WTC11 (cell line): Measurements from ENCODE around the gene PGGHG. TPM values are rescaled to one million over a fixed set of nuclear protein-coding genes. Genes with fewer than 3 reads are reported as not detected.
A peak's percentile ranks its signal among the peaks of the same experiment; 100 is the strongest.

Experiments
- ATAC-seq: fragments of 200-7000 bp; cut with Tn5 transposase; 2 replicates; pipeline ENCODE4 v1.10.0; 2021; ENCODE audit warnings: mild to moderate bottlenecking, moderate library complexity
- CTCF ChIA-PET: fragments of 300-600 bp; sonication (Branson Sonifier 250); formaldehyde crosslinking; loops from one replicate; lab custom pipeline; 2021; ENCODE audit warnings: antibody characterized with exemption; lab: Charles Lee
- POLR2A ChIA-PET: fragments of 350-600 bp; sonication (Branson Sonifier 250); formaldehyde crosslinking; loops from one replicate; lab custom pipeline; 2021; ENCODE audit warnings: antibody characterized with exemption; lab: Charles Lee
- DNase-seq: peaks from one replicate; pipeline ENCODE4 v3.0.0; 2021; ENCODE audit warnings: low spot score
- H3K27ac Mint-ChIP-seq: 2 replicates; pipeline ENCODE4 v1.8.0; 2021; ENCODE audit warnings: mixed read lengths
- H3K27me3 Mint-ChIP-seq: 2 replicates; pipeline ENCODE4 v1.8.0; 2021; ENCODE audit warnings: low read depth, mild to moderate bottlenecking, moderate library complexity, mixed read lengths
- H3K36me3 Mint-ChIP-seq: 2 replicates; pipeline ENCODE4 v1.8.0; 2021; ENCODE audit warnings: mixed read lengths
- H3K4me1 Mint-ChIP-seq: 2 replicates; pipeline ENCODE4 v1.8.0; 2022; ENCODE audit warnings: mixed read lengths
- H3K4me3 Mint-ChIP-seq: 2 replicates; pipeline ENCODE4 v1.8.0; 2021; ENCODE audit warnings: mild to moderate bottlenecking, moderate library complexity, mixed read lengths
- H3K9me3 Mint-ChIP-seq: 2 replicates; pipeline ENCODE4 v1.8.0; 2021; ENCODE audit warnings: mixed read lengths
- ATF6 ChIP-seq: sonication (generic); formaldehyde crosslinking; IDR thresholded peaks from 2 replicates; pipeline ENCODE4 v1.8.1; 2023; ENCODE audit warnings: mild to moderate bottlenecking, missing genetic modification reagents
- FOXP4 ChIP-seq: sonication (generic); formaldehyde crosslinking; IDR thresholded peaks from 2 replicates; pipeline ENCODE4 v1.8.0; 2022; ENCODE audit warnings: mild to moderate bottlenecking, missing genetic modification reagents
- GTF2I ChIP-seq: fragments of 250-450 bp; sonication (Bioruptor Pico); conservative IDR thresholded peaks from 2 replicates; pipeline ENCODE4 v1.4.0; 2021; ENCODE audit warnings: mild to moderate bottlenecking
- KAT7 ChIP-seq: sonication (generic); formaldehyde crosslinking; IDR thresholded peaks from 2 replicates; pipeline ENCODE4 v1.8.1; 2023; ENCODE audit warnings: missing genetic modification reagents, mild to moderate bottlenecking, borderline replicate concordance
- NR3C1 ChIP-seq: sonication (generic); formaldehyde crosslinking; conservative IDR thresholded peaks from 2 replicates; pipeline ENCODE4 v1.8.1; 2023; ENCODE audit warnings: low read depth, mild to moderate bottlenecking, missing genetic modification reagents
- SMAD3 ChIP-seq: sonication (generic); formaldehyde crosslinking; IDR thresholded peaks from 2 replicates; pipeline ENCODE4 v1.8.0; 2022; ENCODE audit warnings: missing genetic modification reagents, mild to moderate bottlenecking, borderline replicate concordance
- TCF7 ChIP-seq: sonication (generic); formaldehyde crosslinking; IDR thresholded peaks from 2 replicates; pipeline ENCODE4 v1.8.0; 2022; ENCODE audit warnings: mild to moderate bottlenecking, low read depth, missing genetic modification reagents, moderate library complexity
- TEAD1 ChIP-seq: sonication (generic); formaldehyde crosslinking; IDR thresholded peaks from 2 replicates; pipeline ENCODE4 v1.8.0; 2022; ENCODE audit warnings: mild to moderate bottlenecking, missing genetic modification reagents
- TEAD4 ChIP-seq: sonication (generic); formaldehyde crosslinking; IDR thresholded peaks from 2 replicates; pipeline ENCODE4 v1.8.0; 2022; ENCODE audit warnings: mild to moderate bottlenecking, missing genetic modification reagents
- ZBTB21 ChIP-seq: sonication (generic); formaldehyde crosslinking; IDR thresholded peaks from 2 replicates; pipeline ENCODE4 v1.8.1; 2023; ENCODE audit warnings: mild to moderate bottlenecking, missing genetic modification reagents, borderline replicate concordance
- ZNF121 ChIP-seq: sonication (generic); formaldehyde crosslinking; IDR thresholded peaks from 2 replicates; pipeline ENCODE4 v1.8.0; 2023; ENCODE audit warnings: missing genetic modification reagents
- ZNF219 ChIP-seq: sonication (generic); formaldehyde crosslinking; IDR thresholded peaks from 2 replicates; pipeline ENCODE4 v1.8.0; 2023; ENCODE audit warnings: missing genetic modification reagents, mild to moderate bottlenecking, borderline replicate concordance
- ZNF232 ChIP-seq: sonication (generic); formaldehyde crosslinking; IDR thresholded peaks from 2 replicates; pipeline ENCODE4 v1.8.0; 2022; ENCODE audit warnings: mild to moderate bottlenecking, missing genetic modification reagents
- ZNF423 ChIP-seq: fragments of 250-450 bp; sonication (Bioruptor Pico); IDR thresholded peaks from 2 replicates; pipeline ENCODE4 v2.1.2; 2022; ENCODE audit warnings: mild to moderate bottlenecking, moderate library complexity
- ZNF425 ChIP-seq: fragments of 250-450 bp; sonication (Bioruptor Pico); conservative IDR thresholded peaks from 2 replicates; pipeline ENCODE4 v1.9.0; 2021; ENCODE audit warnings: mild to moderate bottlenecking
- total RNA-seq: library from RNA; stranded (reverse); gene quantifications from 3 replicates; pipeline ENCODE4 v1.2.3, GENCODE V29; 2021
- TF ChIP-seq, protein P1 (sequence below): sonication (generic); formaldehyde crosslinking; IDR thresholded peaks from 2 replicates; pipeline ENCODE4 v1.8.0; 2022; ENCODE audit warnings: missing genetic modification reagents
- TF ChIP-seq, protein P2 (sequence below): sonication (generic); formaldehyde crosslinking; IDR thresholded peaks from 2 replicates; pipeline ENCODE4 v1.8.1; 2022; ENCODE audit warnings: low read depth, mild to moderate bottlenecking, moderate library complexity, missing genetic modification reagents, borderline replicate concordance
- TF ChIP-seq, protein P3 (sequence below): sonication (generic); formaldehyde crosslinking; IDR thresholded peaks from 2 replicates; pipeline ENCODE4 v1.8.1; 2023; ENCODE audit warnings: mild to moderate bottlenecking, moderate library complexity, missing genetic modification reagents

Gene PGGHG
- total RNA-seq, 1 experiment from 2014 or later: 74.9 TPM

GRCh38 chr11:289398-289711, 429 bp downstream of the PGGHG start (continued):
- TF ChIP-seq, protein P1, sequence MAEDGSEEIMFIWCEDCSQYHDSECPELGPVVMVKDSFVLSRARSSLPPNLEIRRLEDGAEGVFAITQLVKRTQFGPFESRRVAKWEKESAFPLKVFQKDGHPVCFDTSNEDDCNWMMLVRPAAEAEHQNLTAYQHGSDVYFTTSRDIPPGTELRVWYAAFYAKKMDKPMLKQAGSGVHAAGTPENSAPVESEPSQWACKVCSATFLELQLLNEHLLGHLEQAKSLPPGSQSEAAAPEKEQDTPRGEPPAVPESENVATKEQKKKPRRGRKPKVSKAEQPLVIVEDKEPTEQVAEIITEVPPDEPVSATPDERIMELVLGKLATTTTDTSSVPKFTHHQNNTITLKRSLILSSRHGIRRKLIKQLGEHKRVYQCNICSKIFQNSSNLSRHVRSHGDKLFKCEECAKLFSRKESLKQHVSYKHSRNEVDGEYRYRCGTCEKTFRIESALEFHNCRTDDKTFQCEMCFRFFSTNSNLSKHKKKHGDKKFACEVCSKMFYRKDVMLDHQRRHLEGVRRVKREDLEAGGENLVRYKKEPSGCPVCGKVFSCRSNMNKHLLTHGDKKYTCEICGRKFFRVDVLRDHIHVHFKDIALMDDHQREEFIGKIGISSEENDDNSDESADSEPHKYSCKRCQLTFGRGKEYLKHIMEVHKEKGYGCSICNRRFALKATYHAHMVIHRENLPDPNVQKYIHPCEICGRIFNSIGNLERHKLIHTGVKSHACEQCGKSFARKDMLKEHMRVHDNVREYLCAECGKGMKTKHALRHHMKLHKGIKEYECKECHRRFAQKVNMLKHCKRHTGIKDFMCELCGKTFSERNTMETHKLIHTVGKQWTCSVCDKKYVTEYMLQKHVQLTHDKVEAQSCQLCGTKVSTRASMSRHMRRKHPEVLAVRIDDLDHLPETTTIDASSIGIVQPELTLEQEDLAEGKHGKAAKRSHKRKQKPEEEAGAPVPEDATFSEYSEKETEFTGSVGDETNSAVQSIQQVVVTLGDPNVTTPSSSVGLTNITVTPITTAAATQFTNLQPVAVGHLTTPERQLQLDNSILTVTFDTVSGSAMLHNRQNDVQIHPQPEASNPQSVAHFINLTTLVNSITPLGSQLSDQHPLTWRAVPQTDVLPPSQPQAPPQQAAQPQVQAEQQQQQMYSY (CRISPR knock-in tag): no peak
- TF ChIP-seq, protein P2, sequence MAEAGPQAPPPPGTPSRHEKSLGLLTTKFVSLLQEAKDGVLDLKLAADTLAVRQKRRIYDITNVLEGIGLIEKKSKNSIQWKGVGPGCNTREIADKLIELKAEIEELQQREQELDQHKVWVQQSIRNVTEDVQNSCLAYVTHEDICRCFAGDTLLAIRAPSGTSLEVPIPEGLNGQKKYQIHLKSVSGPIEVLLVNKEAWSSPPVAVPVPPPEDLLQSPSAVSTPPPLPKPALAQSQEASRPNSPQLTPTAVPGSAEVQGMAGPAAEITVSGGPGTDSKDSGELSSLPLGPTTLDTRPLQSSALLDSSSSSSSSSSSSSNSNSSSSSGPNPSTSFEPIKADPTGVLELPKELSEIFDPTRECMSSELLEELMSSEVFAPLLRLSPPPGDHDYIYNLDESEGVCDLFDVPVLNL: no peak
- no peak for TF ChIP-seq ZNF121 (CRISPR knock-in tag)
- no peak for TF ChIP-seq FOXP4 (CRISPR knock-in tag)
- no peak for TF ChIP-seq KAT7 (CRISPR knock-in tag)

GRCh38 chr11:289712-290620, 1.0 kb downstream of the PGGHG start:
- Mint-ChIP-seq H3K4me3 (peak overlapping the region; percentile 65), H3K27me3 (peaks cover 18% of the 10 kb centered on the region), H3K36me3 (peaks cover 17% of the 10 kb centered on the region; the same call in 1 of the 2 replicates), H3K4me1 (peaks cover 39% of the 10 kb centered on the region), H3K9me3 (no peaks in the 10 kb centered on the region), H3K27ac (no peak overlapping the region; the same call in 1 of the 2 replicates)
- ChIA-PET CTCF (interaction anchor here (0.9 to 4.8 kb wide), 6 partner anchors 8 to 74 kb away, joined by 3 to 34 read pairs (median 4); no protein-coding TSS in a partner anchor), POLR2A (interaction anchor here (1.0 to 2.6 kb wide), 2 partner anchors 10 to 39 kb away, joined by 5 to 9 read pairs; no protein-coding TSS in a partner anchor)
- DNase-seq: peak; percentile 13
- TF ChIP-seq ZNF219 (CRISPR knock-in tag): no peak
- TF ChIP-seq, protein P3, sequence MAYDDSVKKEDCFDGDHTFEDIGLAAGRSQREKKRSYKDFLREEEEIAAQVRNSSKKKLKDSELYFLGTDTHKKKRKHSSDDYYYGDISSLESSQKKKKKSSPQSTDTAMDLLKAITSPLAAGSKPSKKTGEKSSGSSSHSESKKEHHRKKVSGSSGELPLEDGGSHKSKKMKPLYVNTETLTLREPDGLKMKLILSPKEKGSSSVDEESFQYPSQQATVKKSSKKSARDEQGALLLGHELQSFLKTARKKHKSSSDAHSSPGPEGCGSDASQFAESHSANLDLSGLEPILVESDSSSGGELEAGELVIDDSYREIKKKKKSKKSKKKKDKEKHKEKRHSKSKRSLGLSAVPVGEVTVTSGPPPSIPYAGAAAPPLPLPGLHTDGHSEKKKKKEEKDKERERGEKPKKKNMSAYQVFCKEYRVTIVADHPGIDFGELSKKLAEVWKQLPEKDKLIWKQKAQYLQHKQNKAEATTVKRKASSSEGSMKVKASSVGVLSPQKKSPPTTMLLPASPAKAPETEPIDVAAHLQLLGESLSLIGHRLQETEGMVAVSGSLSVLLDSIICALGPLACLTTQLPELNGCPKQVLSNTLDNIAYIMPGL (CRISPR knock-in tag): 0 out of 2 replicates have a peak, but pooled peaks have one; percentile 67
- TF ChIP-seq ZBTB21: 0 out of 2 replicates have a peak, but pooled peaks have one; percentile 22
- no peak for ATAC-seq

DNA sequence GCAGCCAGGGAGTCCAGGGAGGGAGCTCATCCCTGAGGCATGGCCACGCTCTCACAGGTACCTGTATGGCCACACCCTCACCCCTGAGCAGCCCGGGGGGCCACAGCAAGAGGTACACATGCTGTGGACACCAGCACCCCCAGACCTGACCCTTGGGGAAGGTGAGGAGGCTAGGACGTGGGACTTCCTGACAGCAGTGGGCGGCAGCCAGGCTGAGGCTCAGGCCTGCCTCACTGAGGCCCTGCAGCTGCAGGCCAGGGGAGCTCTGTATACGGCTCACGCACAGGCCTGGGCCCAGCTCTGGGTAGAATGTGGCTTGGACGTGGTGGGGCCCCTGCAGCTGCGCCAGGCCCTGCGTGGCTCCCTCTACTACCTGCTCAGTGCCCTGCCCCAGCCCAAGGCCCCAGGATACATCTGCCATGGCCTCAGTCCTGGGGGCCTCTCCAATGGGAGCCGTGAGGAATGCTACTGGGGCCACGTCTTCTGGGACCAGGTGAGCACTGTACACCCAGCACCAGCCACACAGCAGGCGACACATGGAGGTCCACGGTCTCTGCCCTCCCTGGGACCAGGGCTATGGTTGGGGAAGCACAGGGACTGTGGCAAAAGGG, 1.8 kb downstream of the PGGHG start:
- Mint-ChIP-seq H3K4me1 (peaks cover 33% of the 10 kb centered on the region), H3K4me3 (peak overlapping the region; percentile 40), H3K27ac (peak overlapping the region; percentile 88), H3K9me3 (no peaks in the 10 kb centered on the region), H3K27me3 (peaks cover 18% of the 10 kb centered on the region), H3K36me3 (peaks cover 17% of the 10 kb centered on the region; the same call in 1 of the 2 replicates)
- peak; percentile 9 for DNase-seq
- ATAC-seq: no peak
- CTCF ChIA-PET: interaction anchor here (1.2 to 4.8 kb wide), 4 partner anchors 9 to 40 kb away, joined by 3 to 34 read pairs (median 14); no protein-coding TSS in a partner anchor
- POLR2A ChIA-PET: interaction anchor here (1.3 to 2.6 kb wide), 2 partner anchors 14 to 40 kb away, joined by 5 to 9 read pairs; no protein-coding TSS in a partner anchor
- TF ChIP-seq ZNF232 (CRISPR knock-in tag): no peak
- TF ChIP-seq NR3C1 (CRISPR knock-in tag): no peak
- TF ChIP-seq TCF7 (CRISPR knock-in tag): no peak
- TF ChIP-seq ZNF425: no peak
- TF ChIP-seq TEAD1: no peak
- no peak for TF ChIP-seq ATF6 (CRISPR knock-in tag)
- TF ChIP-seq GTF2I: no peak
- TF ChIP-seq SMAD3 (CRISPR knock-in tag): no peak
- no peak for TF ChIP-seq TEAD4 (CRISPR knock-in tag)
- TF ChIP-seq ZNF423 (CRISPR knock-in tag): no peak
